OCI-LY7 (cell line): ENCODE results near the gene TYROBP. TPM values are rescaled to one million over a fixed set of nuclear protein-coding genes. Genes with fewer than 3 reads are reported as not detected.

Experiments used
- BruUV-seq: library from RNA; stranded (reverse); fragments of 400-500 nt; replicated peaks from 2 replicates; lab custom pipeline; 2021; lab: Mats Ljungman, UMichigan
- CTCF ChIA-PET: fragments of 300-600 bp; sonication (Branson Sonifier 250); formaldehyde crosslinking; loops from one replicate; lab custom pipeline; 2022; ENCODE audit warnings: antibody characterized with exemption; ENCODE audit not compliant: unreplicated experiment; lab: Charles Lee
- POLR2A ChIA-PET: fragments of 300-600 bp; sonication (Branson Sonifier 250); formaldehyde crosslinking; loops from one replicate; lab custom pipeline; 2022; ENCODE audit warnings: antibody characterized with exemption; lab: Charles Lee
- DNase-seq: peaks from one replicate; pipeline ENCODE4 v3.0.0-alpha.2; 2015; ENCODE audit warnings: low spot score
- H2AFZ ChIP-seq: fragments of 200-600 bp; sonication (generic), shearing (Covaris generic); 2 replicates; pipeline ENCODE4 v1.6.1; 2014; ENCODE audit warnings: mild to moderate bottlenecking, antibody characterized with exemption, low read length, moderate library complexity
- H3K27ac ChIP-seq: fragments of 200-600 bp; sonication (generic); 2 replicates; pipeline ENCODE4 v1.5.1; 2014; ENCODE audit warnings: mixed run types, low read depth, mild to moderate bottlenecking, moderate library complexity, low read length, inconsistent platforms; ENCODE audit not compliant: poor library complexity, severe bottlenecking
- H3K36me3 ChIP-seq: fragments of 200-600 bp; sonication (generic); 2 replicates; pipeline ENCODE4 v1.6.1; 2014; ENCODE audit warnings: mild to moderate bottlenecking, antibody characterized with exemption, low read length, moderate library complexity, mixed read lengths; ENCODE audit not compliant: insufficient read depth
- H3K4me1 ChIP-seq: fragments of 200-600 bp; sonication (generic); 2 replicates; pipeline ENCODE4 v1.5.1; 2014; ENCODE audit warnings: mild to moderate bottlenecking, low read length; ENCODE audit not compliant: insufficient read depth, poor library complexity, severe bottlenecking
- H3K4me2 ChIP-seq: fragments of 200-600 bp; sonication (generic); 2 replicates; pipeline ENCODE4 v1.6.1; 2014; ENCODE audit warnings: mild to moderate bottlenecking, low read length
- H3K4me3 ChIP-seq: fragments of 200-600 bp; sonication (generic); 2 replicates; pipeline ENCODE4 v1.5.1; 2014; ENCODE audit warnings: mild to moderate bottlenecking, low read depth, low read length; ENCODE audit not compliant: poor library complexity, severe bottlenecking
- H3K79me2 ChIP-seq: fragments of 200-600 bp; sonication (generic); 2 replicates; pipeline ENCODE4 v1.6.1; 2016; ENCODE audit warnings: low read depth, mild to moderate bottlenecking, low read length, moderate library complexity, mixed read lengths; ENCODE audit not compliant: insufficient read depth
- H3K9me2 ChIP-seq: fragments of 200-600 bp; sonication (generic); 2 replicates; pipeline ENCODE4 v1.6.1; 2016; ENCODE audit warnings: mild to moderate bottlenecking, low read length, mixed read lengths; ENCODE audit not compliant: insufficient read depth
- H3K9me3 ChIP-seq: fragments of 200-600 bp; sonication (generic); 2 replicates; pipeline ENCODE4 v1.6.1; 2014; ENCODE audit warnings: mild to moderate bottlenecking, mixed run types, low read length, mixed read lengths
- H4K20me1 ChIP-seq: fragments of 200-600 bp; sonication (generic); 2 replicates; pipeline ENCODE4 v1.6.1; 2014; ENCODE audit warnings: mild to moderate bottlenecking, antibody characterized with exemption, low read length, moderate library complexity, mixed read lengths; ENCODE audit not compliant: insufficient read depth
- CTCF ChIP-seq: fragments of 200-600 bp; sonication (generic); conservative IDR thresholded peaks from 2 replicates; pipeline ENCODE4 v1.5.1; 2014; ENCODE audit warnings: mild to moderate bottlenecking, antibody characterized with exemption, low read length, moderate library complexity, mixed read lengths
- EZH2phosphoT487 ChIP-seq: fragments of 200-600 bp; sonication (generic); IDR thresholded peaks from 2 replicates; pipeline ENCODE4 v1.6.1; 2018; ENCODE audit warnings: low read depth, borderline replicate concordance, mild to moderate bottlenecking, mixed run types, antibody characterized with exemption, low read length, moderate library complexity, mixed read lengths
- intact Hi-C: fragments of 100-400 bp; cut with micrococcal nuclease; formaldehyde crosslinking; loops from one replicate; pipeline ENCODE4 v1.10.0; 2022; ENCODE audit not compliant: unreplicated experiment
- total RNA-seq, 2 experiments: library from RNA; depleted of rRNA in 1 of 2; stranded (reverse); fragments of >200 nt in 1 of 2; shearing (Covaris generic) in 1 of 2; gene quantifications; 2 replicates each; pipeline ENCODE4 v1.2.3, GENCODE V29; 2014 to 2022

The TYROBP gene
- total RNA-seq, 2 experiments from 2014 or later, result not detected

GRCh38 chr19:35932291-35932936 is 24.3 kb upstream of the TYROBP start:
- intact Hi-C loops, result no loop called here
- H2AFZ ChIP-seq, result peak overlapping the region; percentile 67
- H3K9me2 ChIP-seq, result no peaks in the 10 kb centered on the region
- no peak overlapping the region for H3K4me3 ChIP-seq
- H3K27ac ChIP-seq, result no peak overlapping the region
- no peaks in the 10 kb centered on the region for H3K36me3 ChIP-seq
- ChIA-PET POLR2A (no interaction called here), CTCF (no interaction called here)
- no peak for DNase-seq
- H3K4me1 ChIP-seq, result peaks cover 12% of the 10 kb centered on the region
- H3K4me2 ChIP-seq, result peak overlapping the region; percentile 59
- H4K20me1 ChIP-seq, result no peaks in the 10 kb centered on the region
- TF ChIP-seq CTCF, result no peak
- TF ChIP-seq EZH2phosphoT487, result no peak
- H3K9me3 ChIP-seq, result no peaks in the 10 kb centered on the region
- no peaks in the 10 kb centered on the region for H3K79me2 ChIP-seq
- no TSS peak for BruUV-seq

- Histone ChIP-seq H3K4me3 (peak overlapping the region; percentile 23), H3K4me2 (peak overlapping the region; percentile 59), H3K27ac (no peak overlapping the region), H3K4me1 (peaks cover 12% of the 10 kb centered on the region), H2AFZ (peak overlapping the region; percentile 67), H3K79me2 (no peaks in the 10 kb centered on the region), H3K9me2 (no peaks in the 10 kb centered on the region), H4K20me1 (no peaks in the 10 kb centered on the region), H3K36me3 (no peaks in the 10 kb centered on the region), H3K9me3 (no peaks in the 10 kb centered on the region)
- BruUV-seq, result no TSS peak
- intact Hi-C loops, result loop anchor here (1.0 kb wide), 6 partner anchors 33 to 238 kb away; partner anchors contain the start of genes PROSER3, THAP8 and WDR62
- TF ChIP-seq EZH2phosphoT487, result no peak
- peak; percentile 41; the same call in 1 of the 2 replicates for TF ChIP-seq CTCF
- POLR2A ChIA-PET, result interaction anchor here (0.6 to 1.0 kb wide), 2 partner anchors 16 to 247 kb away, joined by 4 to 8 read pairs; no protein-coding TSS in a partner anchor
- no peak for DNase-seq
- CTCF ChIA-PET, result no interaction called here
Measured at GRCh38 chr19:35931874-35932202, 23.7 kb upstream of the TYROBP start.
